Gastrocnemius medialis (tissue), 4 donors: ENCODE data around the gene ACTN3.

Source experiments
- CTCF ChIP-seq, 5 experiments: fragments of 450-650 bp in 3 of 5; fragments of 200-600 bp in 2 of 5; sonication (generic) in 2 of 5; IDR thresholded peaks in 4 of 5; conservative IDR thresholded peaks in 1 of 5; 1 replicate in 4 of 5; 2 replicates in 1 of 5; pipeline ENCODE4 v1.5.1; 2016 to 2019; ENCODE audit warnings: antibody characterized with exemption in 5 of 5, mild to moderate bottlenecking in 3 of 5, moderate library complexity in 3 of 5
- POLR2A ChIP-seq, 2 donors: fragments of 450-650 bp; IDR thresholded peaks; one replicate each; pipeline ENCODE4 v1.6.1; 2017; ENCODE audit warnings: antibody characterized with exemption in 2 of 2, mild to moderate bottlenecking in 2 of 2, moderate library complexity in 2 of 2

GRCh38 chr11:66581261-66581660 lies 34.6 kb downstream of the ACTN3 start:
- TF ChIP-seq CTCF (IDR thresholded peaks at IDR 0.05 in 4 of 5, conservative IDR thresholded peaks at IDR 0.05 in 1 of 5) (no peak), POLR2A (IDR thresholded peaks at IDR 0.05) (no peak)
